ENCODE data around the gene PHACTR1. TPM values are rescaled to one million over a fixed set of nuclear protein-coding genes. Genes with fewer than 3 reads are reported as not detected.

Gene PHACTR1
- polyA plus RNA-seq, 3 donors: 1.3 to 3.2 (median 1.6) TPM

- H3K27ac ChIP-seq (ENCODE audit: low read depth, low read length): no peak overlapping the region
- WGBS, 3 donors: 43 to 73% (median 60%) methylated on average over 3 of the region's 3 CpGs
Observed at GRCh38 chr6:13094781-13095425, 378.3 kb downstream of the PHACTR1 start.

GRCh38 chr6:13096084-13096483 lies 379.5 kb downstream of the PHACTR1 start:
- 45 to 86% (median 84%) methylated on average over 3 of the region's 3 CpGs for WGBS, 3 donors
- no peak overlapping the region for H3K27ac ChIP-seq (ENCODE audit: low read depth, low read length)

GRCh38 chr6:13097454-13097853 lies 380.9 kb downstream of the PHACTR1 start:
- H3K27ac ChIP-seq (ENCODE audit: low read depth, low read length): no peak overlapping the region
- 90 to 96% (median 91%) methylated on average over 1 of the region's 1 CpG for WGBS, 3 donors

- H3K27ac ChIP-seq (ENCODE audit: low read depth, low read length): no peak overlapping the region
Observed at GRCh38 chr6:13098006-13098405, 381.4 kb downstream of the PHACTR1 start.

GRCh38 chr6:13098793-13099570 lies 382.4 kb downstream of the PHACTR1 start:
- 84 to 94% (median 85%) methylated on average over 5 of the region's 5 CpGs for WGBS, 3 donors
- no peak overlapping the region for H3K27ac ChIP-seq (ENCODE audit: low read depth, low read length)

GRCh38 chr6:13099771-13100170 lies 383.2 kb downstream of the PHACTR1 start:
- H3K27ac ChIP-seq (ENCODE audit: low read depth, low read length): no peak overlapping the region

- H3K27ac ChIP-seq (ENCODE audit: low read depth, low read length): no peak overlapping the region
- WGBS, 3 donors: 51 to 89% (median 65%) methylated on average over 5 of the region's 5 CpGs
Observed at GRCh38 chr6:13101409-13101808, 384.8 kb downstream of the PHACTR1 start.

- 31 to 60% (median 53%) methylated on average over 2 of the region's 2 CpGs for WGBS, 3 donors
- H3K27ac ChIP-seq (ENCODE audit: low read depth, low read length): no peak overlapping the region
Observed at GRCh38 chr6:13101985-13102384, 385.4 kb downstream of the PHACTR1 start.

GRCh38 chr6:13103169-13103568 lies 386.6 kb downstream of the PHACTR1 start:
- H3K27ac ChIP-seq (ENCODE audit: low read depth, low read length): no peak overlapping the region

GRCh38 chr6:13105139-13105538 lies 388.6 kb downstream of the PHACTR1 start:
- no peak overlapping the region for H3K27ac ChIP-seq (ENCODE audit: low read depth, low read length)
- 97 to 98% (median 98%) methylated on average over 5 of the region's 5 CpGs for WGBS, 3 donors

GRCh38 chr6:13112921-13113320 lies 396.4 kb downstream of the PHACTR1 start:
- no peak overlapping the region for H3K27ac ChIP-seq (ENCODE audit: low read depth, low read length)

GRCh38 chr6:13113376-13113775 lies 396.8 kb downstream of the PHACTR1 start:
- 64 to 93% (median 88%) methylated on average over 5 of the region's 5 CpGs for WGBS, 3 donors
- H3K27ac ChIP-seq (ENCODE audit: low read depth, low read length): no peak overlapping the region

GRCh38 chr6:13113981-13114593 lies 397.5 kb downstream of the PHACTR1 start:
- H3K27ac ChIP-seq (ENCODE audit: low read depth, low read length): no peak overlapping the region
- WGBS, 3 donors: 16 to 27% (median 21%) methylated on average over 5 of the region's 5 CpGs

- 84 to 97% (median 87%) methylated on average over 1 of the region's 1 CpG for WGBS, 3 donors
- H3K27ac ChIP-seq (ENCODE audit: low read depth, low read length): no peak overlapping the region
Observed at GRCh38 chr6:13116155-13116554, 399.6 kb downstream of the PHACTR1 start.

- no peak overlapping the region for H3K27ac ChIP-seq (ENCODE audit: low read depth, low read length)
- WGBS, 3 donors: 74 to 79% (median 77%) methylated on average over 6 of the region's 6 CpGs
Observed at GRCh38 chr6:13117570-13117969, 401.0 kb downstream of the PHACTR1 start.

- 44 to 93% (median 90%) methylated on average over 5 of the region's 5 CpGs for WGBS, 3 donors
Observed at GRCh38 chr6:13119549-13119948, 403.0 kb downstream of the PHACTR1 start.

GRCh38 chr6:13120483-13121482 lies 404.2 kb downstream of the PHACTR1 start:
- no peak overlapping the region for H3K27ac ChIP-seq (ENCODE audit: low read depth, low read length)
- WGBS, 3 donors: 50 to 74% (median 72%) methylated on average over 9 of the region's 9 CpGs

More at GRCh38 chr6:13119549-13119948, 403.0 kb downstream of the PHACTR1 start:
- no peak overlapping the region for H3K27ac ChIP-seq (ENCODE audit: low read depth, low read length)

GRCh38 chr6:13124131-13124530 lies 407.6 kb downstream of the PHACTR1 start:
- 77 to 84% (median 77%) methylated on average over 2 of the region's 2 CpGs for WGBS, 3 donors

GRCh38 chr6:13125841-13126240 lies 409.3 kb downstream of the PHACTR1 start:
- H3K27ac ChIP-seq (ENCODE audit: low read depth, low read length): no peak overlapping the region
- 78 to 85% (median 84%) methylated on average over 3 of the region's 3 CpGs for WGBS, 3 donors

More at GRCh38 chr6:13124131-13124530, 407.6 kb downstream of the PHACTR1 start:
- H3K27ac ChIP-seq (ENCODE audit: low read depth, low read length): no peak overlapping the region

All from adipose tissue (tissue), 3 donors.